Tibial nerve (tissue), 3 donors: ENCODE data around the gene SLC6A13.

Experiments
- CTCF ChIP-seq, 5 experiments: fragments of 200-600 bp in 3 of 5; fragments of 450-650 bp in 2 of 5; sonication (generic) in 3 of 5; IDR thresholded peaks; one replicate each; pipeline ENCODE4 v1.5.1; 2016 to 2019; ENCODE audit warnings: antibody characterized with exemption in 5 of 5, mild to moderate bottlenecking in 3 of 5, moderate library complexity in 2 of 5
- POLR2A ChIP-seq, 2 donors: fragments of 450-650 bp; IDR thresholded peaks; one replicate each; pipeline ENCODE4 v1.6.1; 2017; ENCODE audit warnings: antibody characterized with exemption in 2 of 2, mild to moderate bottlenecking in 2 of 2, moderate library complexity in 2 of 2

- TF ChIP-seq POLR2A (IDR thresholded peaks at IDR 0.05) (no peak), CTCF (IDR thresholded peaks at IDR 0.05) (no peak)
These were observed 523 bp downstream of the SLC6A13 start for GRCh38 chr12:262113-262512.
